ENCODE data around the gene VTI1A.

The VTI1A gene

DNA sequence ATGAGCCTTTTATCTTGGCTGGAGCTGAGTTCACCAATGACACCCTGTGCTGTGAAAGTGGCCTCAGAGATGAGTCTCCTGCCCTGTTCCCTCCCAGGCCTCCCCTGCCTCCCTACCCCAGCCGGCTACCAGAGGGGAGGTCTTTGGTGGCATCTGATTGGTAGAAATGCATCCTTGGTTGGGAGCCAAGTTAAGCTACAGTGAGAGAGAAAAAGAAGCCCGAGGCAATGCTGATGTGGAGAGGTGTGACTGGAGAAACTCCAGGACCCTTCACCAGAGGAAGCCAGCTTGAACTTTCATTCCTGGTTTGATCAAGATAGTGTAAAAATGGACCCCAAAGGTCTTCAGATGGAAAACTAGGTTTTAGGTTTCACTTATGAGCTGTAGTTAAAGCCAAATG is 311.9 kb downstream of the VTI1A start:
- no peak for DNase-seq (ENCODE audit: low read depth in 2 of 2)

DNA sequence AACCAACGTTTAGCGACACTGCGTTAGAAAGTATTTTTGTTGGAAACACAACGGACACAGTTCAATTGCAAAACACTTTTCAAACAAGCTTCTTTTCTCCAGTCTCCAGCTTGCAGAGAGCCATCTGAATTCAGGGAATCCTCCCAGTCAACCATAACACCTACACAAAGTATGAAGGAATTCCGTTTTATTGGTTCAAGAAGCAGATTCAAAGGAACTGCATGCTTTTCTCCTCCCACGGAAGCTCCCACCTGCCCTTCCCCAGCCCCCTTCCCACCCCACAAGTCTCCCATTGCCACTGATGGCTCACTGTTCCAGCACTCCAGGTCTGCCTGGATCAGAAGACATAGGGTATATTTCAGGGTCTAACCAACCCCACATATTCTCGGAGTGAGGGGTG is 312.5 kb downstream of the VTI1A start:
- DNase-seq (ENCODE audit: low read depth in 2 of 2): no peak

DNA sequence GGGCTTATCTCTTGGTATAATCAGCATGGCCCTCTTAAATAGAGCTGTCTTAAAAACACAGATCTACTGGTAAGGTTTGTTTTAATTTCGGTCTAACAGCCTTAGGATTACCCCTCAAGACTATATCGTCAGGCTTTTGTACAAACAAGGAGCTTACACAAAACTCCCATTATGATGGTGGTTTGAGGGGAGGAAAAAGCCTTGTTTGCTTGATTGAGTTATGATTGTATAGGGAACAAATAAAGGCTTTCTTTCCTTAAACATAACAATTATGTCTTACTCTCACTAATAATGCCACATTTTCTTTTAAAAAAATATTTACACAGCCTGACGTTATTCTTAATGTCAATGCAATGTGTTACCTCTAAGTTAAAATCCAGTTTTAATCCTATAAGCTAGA is 314.2 kb downstream of the VTI1A start:
- no peak for DNase-seq (ENCODE audit: low read depth in 2 of 2)

DNA sequence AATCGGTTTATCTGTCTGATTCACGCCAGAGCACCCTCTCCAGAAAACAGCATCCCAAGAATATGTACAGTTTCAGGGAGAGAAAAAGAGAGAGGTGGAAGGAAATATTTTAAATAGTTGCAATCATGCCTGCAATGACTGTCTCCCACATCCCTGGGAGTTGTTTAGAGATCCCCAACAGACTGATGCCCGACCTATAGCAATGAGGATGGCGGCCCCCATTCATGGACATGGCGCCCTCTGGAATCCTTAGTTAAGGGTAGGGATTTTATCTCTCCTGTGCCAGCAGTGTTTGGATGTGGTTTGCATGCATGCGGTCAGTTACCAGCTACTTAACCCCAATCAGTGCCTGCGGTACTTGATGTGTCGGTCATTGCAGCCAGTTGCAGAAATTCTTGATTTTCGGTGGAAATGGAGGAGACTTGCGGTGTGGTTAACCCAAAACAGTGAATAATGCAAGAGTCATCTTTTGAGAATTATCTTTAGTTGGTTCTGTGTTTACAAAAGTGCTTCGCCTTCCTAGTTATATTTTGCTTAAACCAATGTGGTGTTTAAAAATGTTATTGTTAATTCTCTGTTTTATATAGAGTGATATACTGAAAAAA is 317.0 kb downstream of the VTI1A start:
- no peak for DNase-seq (ENCODE audit: low read depth in 2 of 2)

DNA sequence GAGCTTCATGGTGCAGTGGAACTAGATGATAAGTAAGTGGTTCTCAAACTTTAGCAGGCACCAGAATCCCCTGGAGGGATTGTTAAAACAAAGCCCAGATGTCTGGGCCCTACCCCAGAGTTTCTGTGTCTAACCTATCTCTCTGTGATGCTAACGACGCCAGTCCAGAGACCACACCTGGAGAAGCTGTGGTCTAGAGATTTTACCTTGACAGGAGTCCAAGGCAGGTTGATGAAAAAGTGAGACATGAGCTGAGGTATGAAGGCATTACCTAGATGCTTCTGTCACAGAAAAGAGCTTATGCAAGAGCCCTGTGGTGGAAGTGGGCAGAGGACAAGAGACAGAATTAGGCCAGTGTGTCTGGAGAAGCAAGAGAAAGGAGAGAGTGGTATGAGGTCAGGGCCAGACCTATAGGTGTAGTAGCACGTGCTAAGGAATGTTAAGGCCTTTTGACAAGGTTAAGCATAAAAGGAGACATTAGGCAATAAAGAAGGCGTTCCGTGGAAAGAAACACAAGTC is 318.8 kb downstream of the VTI1A start:
- no peak for DNase-seq (ENCODE audit: low read depth in 2 of 2)

DNA sequence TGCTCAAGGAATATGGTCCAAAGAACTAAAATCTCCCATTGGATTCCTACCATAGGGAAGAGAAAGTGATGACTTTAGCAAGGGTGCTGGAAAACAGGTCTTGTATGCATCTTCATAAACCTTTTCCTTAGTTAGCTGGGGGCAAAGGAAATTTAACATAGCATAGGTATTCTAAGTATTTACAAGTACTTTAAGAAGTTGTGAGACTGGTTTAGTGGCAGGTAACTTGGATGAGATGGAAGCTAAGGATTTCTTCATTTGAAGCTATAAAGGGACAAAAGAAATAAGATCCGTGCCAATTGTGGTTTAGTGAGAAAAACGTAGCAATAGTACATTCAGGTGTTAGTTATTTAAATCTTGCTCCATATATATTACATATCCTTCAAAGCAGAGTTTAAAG is 319.6 kb downstream of the VTI1A start:
- DNase-seq (ENCODE audit: low read depth in 2 of 2): no peak

DNA sequence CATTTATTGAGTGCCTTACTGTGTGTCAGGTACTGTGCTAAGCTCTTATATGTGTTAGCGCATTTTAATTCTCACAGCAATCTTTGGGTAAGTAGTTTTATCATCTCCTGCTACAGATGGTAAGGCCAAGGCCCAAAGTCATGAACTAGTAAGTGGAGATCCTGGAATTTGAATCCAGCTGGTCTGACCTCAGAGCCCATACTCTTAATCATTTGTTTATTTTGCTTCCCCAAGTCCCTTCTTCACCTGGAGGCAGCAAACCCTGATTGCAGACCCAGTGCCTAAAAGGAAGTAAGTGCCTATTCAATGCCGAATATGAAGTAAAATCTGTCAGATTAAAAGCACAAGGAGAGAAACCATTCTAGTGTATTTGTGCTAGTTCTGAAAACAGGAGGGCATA is 320.1 kb downstream of the VTI1A start:
- DNase-seq (ENCODE audit: low read depth in 2 of 2): no peak

DNA sequence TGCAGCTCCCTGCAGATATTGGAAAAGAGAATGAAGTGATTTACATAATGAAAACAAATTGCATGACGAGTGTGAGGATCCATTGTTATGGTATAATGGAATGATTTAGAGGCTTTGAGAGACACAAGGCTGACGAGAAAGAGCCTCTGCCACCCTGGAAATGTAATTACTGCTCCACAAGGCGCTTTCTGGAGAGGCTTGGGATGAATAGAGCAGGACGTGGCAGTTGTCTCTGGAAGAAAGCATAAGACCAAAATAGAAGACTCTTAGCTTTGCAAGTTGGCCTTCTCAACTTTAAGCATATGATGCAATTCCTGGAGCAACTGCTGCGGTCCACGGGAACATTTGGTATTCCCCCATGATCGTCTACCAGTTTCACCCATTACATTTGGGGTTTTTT is 321.1 kb downstream of the VTI1A start:
- DNase-seq (ENCODE audit: low read depth in 2 of 2): no peak

DNA sequence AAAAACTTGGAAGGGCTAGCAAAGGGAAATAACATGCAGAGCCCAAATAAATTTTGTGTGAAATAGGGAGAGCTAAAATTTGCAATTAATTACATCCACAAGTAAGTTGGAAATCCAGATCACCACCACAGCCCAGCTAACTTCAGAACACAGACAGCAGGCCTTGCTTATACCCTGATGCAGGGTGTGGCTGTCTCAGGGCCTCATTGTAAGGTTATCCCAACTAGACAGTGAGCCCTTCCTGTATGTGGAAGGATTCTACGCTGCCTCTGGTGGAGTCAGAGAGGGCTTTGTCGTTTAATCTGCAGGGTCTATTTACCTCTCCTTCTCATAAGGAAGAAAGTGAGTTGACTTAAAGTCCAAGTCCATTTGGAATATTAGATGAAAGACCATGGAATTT is 322.1 kb downstream of the VTI1A start:
- no peak for DNase-seq (ENCODE audit: low read depth in 2 of 2)

DNA sequence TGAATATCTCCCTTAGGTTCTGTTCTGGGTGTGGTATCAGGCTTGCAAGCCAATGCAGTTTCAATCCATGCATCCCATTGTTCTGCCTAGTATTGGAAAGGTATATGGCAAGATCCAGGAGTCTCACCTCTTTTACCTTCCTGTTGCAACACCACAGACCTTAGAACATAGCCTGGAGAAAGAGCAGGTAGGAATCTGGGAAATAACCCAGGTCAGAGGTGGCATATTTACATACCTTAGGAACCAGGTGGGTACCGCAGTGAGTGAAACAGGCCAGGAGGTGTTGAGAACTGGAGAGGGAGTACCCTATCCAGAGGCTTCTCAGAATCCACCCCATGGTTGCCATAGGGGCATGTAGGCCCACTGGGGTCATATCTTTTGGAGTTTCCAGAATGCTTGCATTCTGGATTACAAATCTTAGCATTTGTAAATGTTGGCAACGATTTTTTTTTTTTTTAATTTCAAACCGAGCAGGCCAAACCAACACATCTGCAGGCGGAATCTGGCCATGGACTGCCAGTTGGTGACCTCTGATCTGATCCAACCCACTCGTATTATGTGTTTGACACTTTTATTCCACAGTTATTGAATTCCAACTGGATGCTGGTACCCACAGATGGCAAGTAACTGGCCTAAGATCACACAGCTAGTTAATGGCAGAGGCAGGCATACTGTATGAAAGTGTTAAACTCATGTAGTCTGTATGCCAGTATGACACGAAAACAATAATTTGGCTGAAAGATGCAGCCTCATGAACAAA is 322.8 kb downstream of the VTI1A start:
- no peak for DNase-seq (ENCODE audit: low read depth in 2 of 2)

DNA sequence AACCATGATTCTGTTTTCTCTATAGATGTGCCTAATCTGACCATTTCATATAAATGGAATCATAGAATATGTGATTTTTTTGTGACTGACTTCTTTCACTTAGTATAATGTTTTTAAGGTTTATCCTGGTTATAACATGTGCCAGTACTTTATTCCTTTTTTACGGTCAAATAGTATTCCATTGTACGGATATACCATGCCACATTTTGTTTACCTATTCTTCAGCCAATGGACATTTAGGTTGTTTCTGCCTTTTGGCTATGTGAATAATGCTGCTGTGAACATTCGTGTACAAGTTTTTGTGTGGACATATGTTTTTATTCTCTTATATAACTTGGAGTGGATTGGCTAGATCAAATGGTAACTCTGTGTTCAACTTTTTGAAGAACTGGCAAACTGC is 324.7 kb downstream of the VTI1A start:
- no peak for DNase-seq (ENCODE audit: low read depth in 2 of 2)

DNA sequence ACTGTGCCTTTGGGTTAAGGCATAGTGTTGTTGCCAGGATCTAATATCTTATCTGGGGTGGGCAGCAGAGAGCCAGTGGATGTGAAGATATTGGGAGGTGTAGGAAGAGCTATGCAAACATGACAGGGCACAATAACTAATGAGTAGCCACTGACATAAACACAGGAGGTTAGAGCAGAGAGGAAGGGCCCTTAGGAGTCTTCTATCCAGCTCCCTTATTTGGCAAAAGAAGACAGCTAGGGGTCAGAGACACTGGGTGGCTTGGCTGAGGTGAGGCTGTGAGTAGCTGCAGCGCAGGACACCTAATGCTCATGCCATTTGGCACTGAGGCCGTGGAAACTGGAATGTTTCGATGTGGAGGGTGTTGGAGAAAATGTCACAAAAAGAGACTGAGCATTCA is 326.8 kb downstream of the VTI1A start:
- no peak for DNase-seq (ENCODE audit: low read depth in 2 of 2)

DNA sequence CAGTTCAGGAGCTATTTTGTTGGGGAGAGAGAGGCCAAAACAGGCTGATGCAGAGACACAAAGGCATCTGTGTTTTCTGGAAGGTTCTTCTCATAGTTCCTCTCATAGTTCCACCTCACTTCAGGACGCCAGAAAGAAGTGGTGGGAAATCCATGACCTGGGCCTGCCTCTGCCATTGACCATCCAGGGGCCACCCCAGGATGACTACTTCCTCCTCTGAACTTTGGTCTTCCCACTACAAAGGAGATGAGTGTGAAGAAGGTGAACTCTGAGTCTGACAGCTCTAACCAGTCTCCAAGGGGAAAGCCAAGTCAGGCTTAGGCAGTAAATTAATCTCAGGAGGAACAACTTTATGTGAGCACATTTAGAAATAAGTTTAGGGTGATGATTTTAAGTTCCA is 327.2 kb downstream of the VTI1A start:
- DNase-seq (ENCODE audit: low read depth in 2 of 2): no peak

DNA sequence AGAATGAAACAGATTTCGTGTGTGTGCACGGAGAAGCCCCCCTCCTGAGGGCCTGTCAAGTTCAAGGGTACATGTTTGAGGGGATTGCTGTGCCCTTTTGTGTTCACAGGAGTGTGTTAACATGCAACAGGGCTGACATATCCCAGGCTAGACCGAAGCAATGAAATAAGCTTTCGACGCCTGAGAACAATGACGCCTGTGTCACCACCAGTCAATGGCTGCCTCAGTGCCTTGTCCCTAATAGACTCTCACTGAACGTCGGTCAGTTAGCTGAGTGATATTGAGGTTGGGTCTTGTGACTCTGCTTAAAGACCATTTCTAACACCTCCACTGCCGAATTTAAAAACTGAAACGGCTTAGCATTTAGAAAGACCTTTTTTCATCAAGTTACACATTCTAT is 327.8 kb downstream of the VTI1A start:
- no peak for DNase-seq (ENCODE audit: low read depth in 2 of 2)

DNA sequence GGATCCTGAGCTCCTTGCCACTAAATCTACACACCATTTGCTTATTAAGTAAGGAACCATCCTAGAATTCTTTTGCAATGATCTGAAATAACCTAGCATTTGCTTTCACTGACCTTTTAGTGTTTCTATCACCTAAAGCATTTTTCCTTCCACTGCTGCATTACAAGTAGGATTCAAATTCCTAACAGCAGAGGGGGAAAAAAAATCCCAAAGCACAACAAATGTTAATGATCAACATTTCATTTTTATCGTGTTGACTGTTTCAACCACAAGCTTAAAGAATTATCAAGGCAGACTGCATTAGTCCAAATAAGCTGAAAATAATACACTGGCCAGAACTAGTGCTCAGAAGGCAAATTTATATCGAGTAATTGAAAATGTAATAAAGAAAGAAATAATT is 328.4 kb downstream of the VTI1A start:
- DNase-seq (ENCODE audit: low read depth in 2 of 2): no peak

DNA sequence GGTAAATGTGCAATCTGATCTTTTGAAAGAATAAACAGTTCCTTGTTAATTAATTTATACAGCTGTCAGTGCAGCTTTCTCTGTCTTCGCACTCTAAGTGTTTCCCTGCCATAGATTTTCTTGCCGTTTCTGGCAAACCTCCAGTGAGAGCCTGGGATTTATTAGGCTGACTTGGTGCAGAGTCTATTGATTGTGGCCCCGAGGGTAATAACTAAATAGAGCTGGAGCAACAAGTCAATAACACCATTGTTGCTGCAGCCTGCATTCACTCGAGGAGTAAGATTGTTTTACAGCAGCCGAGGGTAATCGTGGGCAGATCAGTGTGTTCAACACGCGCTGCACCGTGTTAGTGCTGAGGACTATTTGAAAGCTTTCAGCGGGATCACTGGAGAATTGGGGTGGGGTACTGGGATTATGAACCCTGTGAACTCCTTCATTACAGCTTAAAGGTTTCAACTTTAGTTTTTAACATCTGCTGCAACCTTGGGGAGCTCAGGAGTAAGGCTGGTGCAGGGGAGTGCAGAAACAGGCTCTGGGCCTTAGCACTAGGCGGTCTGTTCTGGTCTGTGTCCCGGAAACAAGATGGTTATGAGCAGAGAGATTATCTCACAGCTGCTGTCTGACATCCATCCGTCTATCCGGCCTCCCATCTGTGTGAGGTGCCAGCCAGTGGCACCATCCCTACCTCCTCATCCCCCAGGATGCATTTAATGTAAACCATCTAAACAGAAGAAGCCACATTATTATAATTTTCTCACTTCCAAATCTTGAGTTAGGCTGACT is 329.1 kb downstream of the VTI1A start:
- no peak for DNase-seq (ENCODE audit: low read depth in 2 of 2)

DNA sequence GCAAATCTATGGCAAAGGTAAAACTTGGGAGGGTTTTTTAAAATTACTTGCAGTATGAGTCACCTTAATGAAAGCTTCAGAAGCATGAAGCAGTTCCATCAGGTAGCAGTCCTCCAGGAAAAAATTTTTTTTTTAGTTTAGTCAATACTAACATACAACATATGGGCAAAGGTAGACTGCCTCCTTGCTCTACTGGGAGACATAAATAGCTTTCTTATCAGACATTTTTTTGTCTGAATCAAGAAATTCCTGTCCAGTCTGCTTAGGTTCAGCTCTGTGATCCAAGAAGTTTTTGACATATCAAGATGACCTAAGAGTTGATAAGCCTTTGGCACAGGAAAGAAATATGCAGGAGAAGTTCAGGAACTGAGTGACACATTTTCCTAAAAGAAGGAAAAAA is 331.6 kb downstream of the VTI1A start:
- no peak for DNase-seq (ENCODE audit: low read depth in 2 of 2)

DNA sequence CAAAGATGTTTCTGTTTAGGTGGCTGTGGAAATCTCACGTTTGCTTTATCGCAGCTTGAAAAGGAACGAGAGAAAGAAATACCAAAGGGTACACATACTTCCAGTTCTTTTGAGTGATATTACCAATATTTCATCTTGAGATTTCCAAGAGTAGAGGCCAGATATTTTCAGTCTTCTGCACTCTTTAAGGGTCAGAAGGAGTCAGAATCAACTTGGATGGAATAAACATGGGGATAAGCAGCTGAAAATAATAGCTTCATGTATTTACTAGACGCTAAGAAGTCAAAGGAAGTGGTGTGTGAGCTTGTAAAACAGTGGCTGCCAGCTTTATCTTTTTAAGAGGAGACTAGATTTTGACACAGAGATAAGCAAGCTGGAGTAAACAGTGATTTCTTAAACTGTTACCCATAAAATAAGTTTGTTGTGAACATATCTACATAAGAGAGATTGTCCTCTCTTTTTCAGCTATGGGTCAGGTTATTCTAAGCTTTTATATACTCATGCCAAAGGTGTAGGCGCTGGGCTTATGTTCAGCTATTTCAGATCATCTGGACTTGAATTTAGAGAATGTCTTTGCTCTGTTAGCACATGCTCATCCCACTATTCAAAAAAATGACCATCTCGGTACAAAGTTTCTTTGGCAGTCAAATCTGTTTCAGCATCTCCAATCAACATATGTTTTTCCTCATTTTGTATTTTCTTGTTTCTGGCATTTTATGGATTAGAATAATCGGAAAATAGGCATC is 332.2 kb downstream of the VTI1A start:
- DNase-seq (ENCODE audit: low read depth in 2 of 2): no peak

DNA sequence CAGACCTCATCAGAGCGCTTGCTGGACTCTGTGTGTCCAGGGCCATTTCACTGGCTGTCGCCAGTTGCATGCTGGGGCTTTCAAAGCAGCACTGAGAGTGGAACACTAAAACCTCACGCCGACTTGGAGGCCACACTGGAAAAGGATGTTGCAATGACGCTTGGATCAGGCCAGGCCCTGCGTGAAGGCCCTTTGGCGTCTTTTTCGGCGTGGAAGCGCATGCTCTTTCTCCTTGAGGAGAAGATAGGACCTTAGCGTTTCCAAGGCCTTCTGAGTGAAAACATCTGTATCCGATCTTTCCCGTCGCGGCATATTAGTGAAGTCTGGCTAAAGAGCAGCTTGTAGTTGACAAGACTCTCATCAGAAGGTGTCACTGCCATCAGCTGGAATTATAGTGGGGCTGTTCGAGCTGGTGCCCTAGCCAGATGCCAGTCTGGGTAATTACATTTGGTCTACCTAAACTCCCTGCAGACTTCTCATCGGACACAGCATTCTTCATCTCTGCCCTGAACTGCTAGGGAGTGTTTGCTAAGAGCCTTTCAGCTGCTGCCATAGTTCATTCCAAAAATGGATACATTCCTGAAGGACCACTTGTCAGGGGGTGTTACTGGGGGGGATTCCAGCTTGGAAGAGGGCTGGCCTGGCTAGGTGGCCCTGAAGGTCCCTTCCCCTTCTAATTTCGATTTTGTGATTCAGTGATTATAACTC is 335.3 kb downstream of the VTI1A start:
- DNase-seq (ENCODE audit: low read depth in 2 of 2): no peak

DNA sequence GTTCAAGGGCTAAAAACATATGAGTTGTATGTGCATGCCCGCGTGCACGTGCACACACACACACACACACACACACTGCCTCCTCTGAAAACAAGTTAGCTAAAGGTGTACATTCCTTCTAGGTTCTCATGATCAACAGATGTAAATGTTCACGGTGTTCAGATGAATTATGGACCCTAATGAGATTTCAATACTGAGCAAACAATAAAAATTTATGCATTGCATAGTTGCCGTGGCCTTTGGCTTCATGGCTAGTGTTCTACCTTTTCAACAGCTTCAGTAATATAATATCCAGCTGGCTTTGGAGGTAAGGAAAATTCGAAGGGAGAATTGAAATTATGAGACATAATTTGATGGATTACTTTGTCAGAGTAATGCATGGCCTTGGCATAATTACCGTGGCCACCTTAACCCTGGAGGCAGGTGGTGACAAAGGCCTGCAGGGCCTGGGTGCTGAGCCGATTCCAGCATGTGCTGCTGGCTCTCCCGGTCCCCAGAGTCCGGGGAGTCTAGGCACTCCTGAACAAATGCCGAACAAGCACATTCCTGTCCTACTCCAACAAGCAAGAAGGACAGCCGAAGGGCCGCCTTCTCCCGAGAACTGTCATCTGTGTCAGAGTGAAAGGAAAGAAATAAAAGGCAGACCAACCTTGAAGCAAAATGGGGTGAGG is 336.5 kb downstream of the VTI1A start:
- DNase-seq (ENCODE audit: low read depth in 2 of 2): no peak

DNA sequence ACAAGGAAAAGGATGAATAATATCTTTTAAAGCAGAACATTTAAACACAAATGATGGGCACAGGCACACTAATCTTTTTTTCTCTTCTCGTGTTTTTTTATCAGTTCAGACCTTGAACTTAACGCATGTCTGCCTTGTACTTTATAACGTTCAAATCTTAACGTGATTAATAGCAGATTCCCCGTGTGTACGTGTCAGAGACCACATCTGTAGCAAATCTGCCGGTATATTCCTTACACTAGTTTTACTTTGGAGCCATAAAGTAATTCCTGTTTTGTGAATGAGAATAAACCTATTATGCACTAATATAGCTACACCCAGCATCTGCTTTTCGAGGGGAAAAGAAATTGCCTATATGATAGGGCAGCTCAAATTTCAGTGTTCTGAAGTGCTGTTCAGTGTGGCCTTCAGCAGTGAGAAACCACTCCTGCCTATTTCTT is 337.0 kb downstream of the VTI1A start:
- DNase-seq (ENCODE audit: low read depth in 2 of 2): no peak

Data from stimulated activated CD4-positive, alpha-beta T cell treated with anti-CD3 and anti-CD28 coated beads, Interleukin-12 subunit alpha, Interleukin-12 subunit beta, amount 100 ng/mL, for 24 hours (primary cell).